ENCODE results near the gene HYLS1.

The HYLS1 gene

GRCh38 chr11:125886997-125887372 is 483 bp upstream of the HYLS1 start:
- Histone ChIP-seq H3K9me3 (ENCODE audit: control extremely low read depth in 1 of 5, control insufficient read depth in 4 of 5, insufficient read depth in 2 of 5, low read depth in 1 of 5, low read length in 4 of 5) (no peaks in the 10 kb centered on the region), H3K4me3 (ENCODE audit: control insufficient read depth in 1 of 7, extremely low read depth in 1 of 7, insufficient read depth in 4 of 7, low read depth in 2 of 7, low read length in 6 of 7) (peak overlapping the region in 5 of 7 experiments; percentile 26 to 86 (median 84)), H3K27me3 (replicated peaks in 2 of 5; ENCODE audit: control insufficient read depth in 4 of 5, insufficient read depth in 5 of 5, low read length in 4 of 5) (peaks cover 0 to 10% (median 0%) of the 10 kb centered on the region in 5 experiments), H3K27ac (ENCODE audit: insufficient read depth in 1 of 2, low read depth in 1 of 2, low read length in 2 of 2, poor library complexity in 1 of 2, severe bottlenecking in 2 of 2) (no peak overlapping the region), H3K4me1 (ENCODE audit: control extremely low read depth in 1 of 4, control insufficient read depth in 4 of 4, insufficient read depth in 4 of 4, low read length in 3 of 4) (peaks cover 6 to 18% (median 16%) of the 10 kb centered on the region in 4 experiments), H3K36me3 (ENCODE audit: control insufficient read depth in 4 of 4, insufficient read depth in 4 of 4, low read length in 3 of 4) (peaks cover 0 to 2% (median under 1%) of the 10 kb centered on the region in 4 experiments)
- 41% methylated on average over 12 of the region's 24 CpGs for WGBS (ENCODE audit: insufficient coverage)
- ChIA-PET CTCF (interaction anchor here (1.6 to 2.2 kb wide), 3 partner anchors 9 to 16 kb away, joined by 4 to 9 read pairs (median 5); partner anchors contain the start of gene PUS3), POLR2A (interaction anchor here (1.7 kb wide), 1 partner anchor 16 kb away, joined by 9 read pairs; the partner anchor contains the start of gene PUS3)
- DNase-seq: peak; percentile 20 to 64 (median 50)

- peaks cover 11 to 26% (median 17%) of the 10 kb centered on the region in 4 experiments for H3K36me3 ChIP-seq (ENCODE audit: control insufficient read depth in 4 of 4, insufficient read depth in 4 of 4, low read length in 3 of 4)
- no peak overlapping the region for H3K4me3 ChIP-seq (ENCODE audit: control insufficient read depth in 1 of 7, extremely low read depth in 1 of 7, insufficient read depth in 4 of 7, low read depth in 2 of 7, low read length in 6 of 7)
- no peak overlapping the region for H3K27ac ChIP-seq (ENCODE audit: insufficient read depth in 1 of 2, low read depth in 1 of 2, low read length in 2 of 2, poor library complexity in 1 of 2, severe bottlenecking in 2 of 2)
- DNase-seq: no peak
- POLR2A ChIA-PET: no interaction called here
- CTCF ChIA-PET: interaction anchor here (1.0 kb wide), 1 partner anchor 15 kb away, joined by 4 read pairs; no protein-coding TSS in a partner anchor
- H3K27me3 ChIP-seq (replicated peaks in 2 of 5; ENCODE audit: control insufficient read depth in 4 of 5, insufficient read depth in 5 of 5, low read length in 4 of 5): peaks cover 0 to 9% (median 0%) of the 10 kb centered on the region in 5 experiments
- H3K4me1 ChIP-seq (ENCODE audit: control extremely low read depth in 1 of 4, control insufficient read depth in 4 of 4, insufficient read depth in 4 of 4, low read length in 3 of 4): peaks cover 6 to 18% (median 16%) of the 10 kb centered on the region in 4 experiments
- no CpG with 5 or more reads among the region's 3 CpGs for WGBS (ENCODE audit: insufficient coverage)
- H3K9me3 ChIP-seq (ENCODE audit: control extremely low read depth in 1 of 5, control insufficient read depth in 4 of 5, insufficient read depth in 2 of 5, low read depth in 1 of 5, low read length in 4 of 5): no peaks in the 10 kb centered on the region
Observed at GRCh38 chr11:125890447-125891100, 3.1 kb downstream of the HYLS1 start.

- Histone ChIP-seq H3K4me3 (ENCODE audit: control insufficient read depth in 1 of 7, extremely low read depth in 1 of 7, insufficient read depth in 4 of 7, low read depth in 2 of 7, low read length in 6 of 7) (no peak overlapping the region), H3K9me3 (ENCODE audit: control extremely low read depth in 1 of 5, control insufficient read depth in 4 of 5, insufficient read depth in 2 of 5, low read depth in 1 of 5, low read length in 4 of 5) (no peaks in the 10 kb centered on the region), H3K27ac (ENCODE audit: insufficient read depth in 1 of 2, low read depth in 1 of 2, low read length in 2 of 2, poor library complexity in 1 of 2, severe bottlenecking in 2 of 2) (no peak overlapping the region), H3K4me1 (ENCODE audit: control extremely low read depth in 1 of 4, control insufficient read depth in 4 of 4, insufficient read depth in 4 of 4, low read length in 3 of 4) (peaks cover 6 to 15% (median 12%) of the 10 kb centered on the region in 4 experiments), H3K36me3 (ENCODE audit: control insufficient read depth in 4 of 4, insufficient read depth in 4 of 4, low read length in 3 of 4) (peaks cover 14 to 31% (median 19%) of the 10 kb centered on the region in 4 experiments), H3K27me3 (replicated peaks in 2 of 5; ENCODE audit: control insufficient read depth in 4 of 5, insufficient read depth in 5 of 5, low read length in 4 of 5) (no peaks in the 10 kb centered on the region)
- ChIA-PET CTCF (no interaction called here), POLR2A (no interaction called here)
- no peak for DNase-seq
Observed at GRCh38 chr11:125892071-125892470, 4.6 kb downstream of the HYLS1 start.

GRCh38 chr11:125892994-125893393 is 5.5 kb downstream of the HYLS1 start:
- H3K27me3 ChIP-seq (replicated peaks in 2 of 5; ENCODE audit: control insufficient read depth in 4 of 5, insufficient read depth in 5 of 5, low read length in 4 of 5): no peaks in the 10 kb centered on the region
- H3K9me3 ChIP-seq (ENCODE audit: control extremely low read depth in 1 of 5, control insufficient read depth in 4 of 5, insufficient read depth in 2 of 5, low read depth in 1 of 5, low read length in 4 of 5): no peaks in the 10 kb centered on the region
- no peak overlapping the region for H3K4me3 ChIP-seq (ENCODE audit: control insufficient read depth in 1 of 7, extremely low read depth in 1 of 7, insufficient read depth in 4 of 7, low read depth in 2 of 7, low read length in 6 of 7)
- peaks cover 5 to 9% (median 6%) of the 10 kb centered on the region in 4 experiments for H3K4me1 ChIP-seq (ENCODE audit: control extremely low read depth in 1 of 4, control insufficient read depth in 4 of 4, insufficient read depth in 4 of 4, low read length in 3 of 4)
- no peak overlapping the region for H3K27ac ChIP-seq (ENCODE audit: insufficient read depth in 1 of 2, low read depth in 1 of 2, low read length in 2 of 2, poor library complexity in 1 of 2, severe bottlenecking in 2 of 2)
- CTCF ChIA-PET: no interaction called here
- POLR2A ChIA-PET: no interaction called here
- no peak for DNase-seq
- peaks cover 14 to 31% (median 19%) of the 10 kb centered on the region in 4 experiments for H3K36me3 ChIP-seq (ENCODE audit: control insufficient read depth in 4 of 4, insufficient read depth in 4 of 4, low read length in 3 of 4)

GRCh38 chr11:125901872-125902271 is 14.4 kb downstream of the HYLS1 start:
- peaks cover 0 to 3% (median 2%) of the 10 kb centered on the region in 5 experiments for H3K9me3 ChIP-seq (ENCODE audit: control extremely low read depth in 1 of 5, control insufficient read depth in 4 of 5, insufficient read depth in 2 of 5, low read depth in 1 of 5, low read length in 4 of 5)
- DNase-seq: no peak
- H3K27ac ChIP-seq (ENCODE audit: insufficient read depth in 1 of 2, low read depth in 1 of 2, low read length in 2 of 2, poor library complexity in 1 of 2, severe bottlenecking in 2 of 2): no peak overlapping the region
- peaks cover 10 to 32% (median 14%) of the 10 kb centered on the region in 5 experiments for H3K27me3 ChIP-seq (replicated peaks in 2 of 5; ENCODE audit: control insufficient read depth in 4 of 5, insufficient read depth in 5 of 5, low read length in 4 of 5)
- peaks cover 3 to 24% (median 19%) of the 10 kb centered on the region in 4 experiments for H3K4me1 ChIP-seq (ENCODE audit: control extremely low read depth in 1 of 4, control insufficient read depth in 4 of 4, insufficient read depth in 4 of 4, low read length in 3 of 4)
- ChIA-PET POLR2A (no interaction called here), CTCF (no interaction called here)
- H3K4me3 ChIP-seq (ENCODE audit: control insufficient read depth in 1 of 7, extremely low read depth in 1 of 7, insufficient read depth in 4 of 7, low read depth in 2 of 7, low read length in 6 of 7): peak overlapping the region in 2 of 7 experiments; percentile 85 to 100
- H3K36me3 ChIP-seq (ENCODE audit: control insufficient read depth in 4 of 4, insufficient read depth in 4 of 4, low read length in 3 of 4): peaks cover 0 to 18% (median 10%) of the 10 kb centered on the region in 4 experiments
- 100% methylated on average over 4 of the region's 6 CpGs for WGBS (ENCODE audit: insufficient coverage)

- H3K4me3 ChIP-seq (ENCODE audit: control insufficient read depth in 1 of 7, extremely low read depth in 1 of 7, insufficient read depth in 4 of 7, low read depth in 2 of 7, low read length in 6 of 7): peak overlapping the region; percentile 43 to 100 (median 90)
- H3K9me3 ChIP-seq (ENCODE audit: control extremely low read depth in 1 of 5, control insufficient read depth in 4 of 5, insufficient read depth in 2 of 5, low read depth in 1 of 5, low read length in 4 of 5): peaks cover 0 to 3% (median 2%) of the 10 kb centered on the region in 5 experiments
- ChIA-PET POLR2A (interaction anchor here (1.0 kb wide), 1 partner anchor 15 kb away, joined by 9 read pairs; the partner anchor contains the start of gene HYLS1), CTCF (interaction anchor here (1.3 kb wide), 3 partner anchors 15 to 276 kb away, joined by 3 to 5 read pairs (median 3); partner anchors contain the start of gene HYLS1)
- peak overlapping the region; percentile 41 to 82 for H3K27ac ChIP-seq (ENCODE audit: insufficient read depth in 1 of 2, low read depth in 1 of 2, low read length in 2 of 2, poor library complexity in 1 of 2, severe bottlenecking in 2 of 2)
- peak in 2 of 3 donors; percentile 22 to 30 for DNase-seq
- 63% methylated on average over 11 of the region's 20 CpGs for WGBS (ENCODE audit: insufficient coverage)
- H3K27me3 ChIP-seq (replicated peaks in 2 of 5; ENCODE audit: control insufficient read depth in 4 of 5, insufficient read depth in 5 of 5, low read length in 4 of 5): peaks cover 10 to 33% (median 14%) of the 10 kb centered on the region in 5 experiments
- H3K36me3 ChIP-seq (ENCODE audit: control insufficient read depth in 4 of 4, insufficient read depth in 4 of 4, low read length in 3 of 4): peaks cover 0 to 18% (median 10%) of the 10 kb centered on the region in 4 experiments
- peaks cover 3 to 24% (median 19%) of the 10 kb centered on the region in 4 experiments for H3K4me1 ChIP-seq (ENCODE audit: control extremely low read depth in 1 of 4, control insufficient read depth in 4 of 4, insufficient read depth in 4 of 4, low read length in 3 of 4)
Observed at GRCh38 chr11:125902277-125902926, 14.9 kb downstream of the HYLS1 start.

Measured in common myeloid progenitor, CD34-positive (primary cell).